ENCODE results near the gene DNAJC18. TPM values are rescaled to one million over a fixed set of nuclear protein-coding genes. Genes with fewer than 3 reads are reported as not detected.
A peak's percentile ranks its signal among the peaks of the same experiment; 100 is the strongest.

DNAJC18 gene
- total RNA-seq, 1 donor from 2014 or later: 69.6 TPM

- Mint-ChIP-seq H3K27ac (ENCODE audit: unreplicated experiment) (no peak overlapping the region), H3K4me1 (ENCODE audit: unreplicated experiment) (peaks cover 11% of the 10 kb centered on the region), H3K4me3 (ENCODE audit: unreplicated experiment) (no peak overlapping the region), H3K36me3 (ENCODE audit: low read depth, unreplicated experiment) (peaks cover 47% of the 10 kb centered on the region), H3K9me3 (ENCODE audit: unreplicated experiment) (no peaks in the 10 kb centered on the region), H3K27me3 (ENCODE audit: unreplicated experiment) (no peaks in the 10 kb centered on the region)
- DNase-seq (ENCODE audit: low spot score): no peak
- no peak for TF ChIP-seq CTCF (IDR thresholded peaks at IDR 0.05; ENCODE audit: unreplicated experiment)
Measured at GRCh38 chr5:139414581-139415130, 24.7 kb downstream of the DNAJC18 start.

- Mint-ChIP-seq H3K27ac (ENCODE audit: unreplicated experiment) (no peak overlapping the region), H3K4me3 (ENCODE audit: unreplicated experiment) (no peak overlapping the region), H3K36me3 (ENCODE audit: low read depth, unreplicated experiment) (peaks cover 43% of the 10 kb centered on the region), H3K4me1 (ENCODE audit: unreplicated experiment) (peaks cover 7% of the 10 kb centered on the region), H3K27me3 (ENCODE audit: unreplicated experiment) (no peaks in the 10 kb centered on the region), H3K9me3 (ENCODE audit: unreplicated experiment) (no peaks in the 10 kb centered on the region)
- no peak for TF ChIP-seq CTCF (IDR thresholded peaks at IDR 0.05; ENCODE audit: unreplicated experiment)
- DNase-seq (ENCODE audit: low spot score): no peak
Measured at GRCh38 chr5:139413963-139414362, 25.4 kb downstream of the DNAJC18 start.

- no peaks in the 10 kb centered on the region for H3K4me1 Mint-ChIP-seq (ENCODE audit: unreplicated experiment)
- no peak for TF ChIP-seq CTCF (IDR thresholded peaks at IDR 0.05; ENCODE audit: unreplicated experiment)
- DNase-seq (ENCODE audit: low spot score): no peak
- H3K36me3 Mint-ChIP-seq (ENCODE audit: low read depth, unreplicated experiment): peaks cover 35% of the 10 kb centered on the region
- H3K4me3 Mint-ChIP-seq (ENCODE audit: unreplicated experiment): no peak overlapping the region
- H3K27ac Mint-ChIP-seq (ENCODE audit: unreplicated experiment): no peak overlapping the region
- H3K9me3 Mint-ChIP-seq (ENCODE audit: unreplicated experiment): no peaks in the 10 kb centered on the region
- no peaks in the 10 kb centered on the region for H3K27me3 Mint-ChIP-seq (ENCODE audit: unreplicated experiment)
Measured at GRCh38 chr5:139413153-139413552, 26.2 kb downstream of the DNAJC18 start.

GRCh38 chr5:139410993-139411828 lies 28.1 kb downstream of the DNAJC18 start:
- TF ChIP-seq CTCF (IDR thresholded peaks at IDR 0.05; ENCODE audit: unreplicated experiment): no peak
- Mint-ChIP-seq H3K4me3 (ENCODE audit: unreplicated experiment) (peak overlapping the region; percentile 68), H3K9me3 (ENCODE audit: unreplicated experiment) (no peaks in the 10 kb centered on the region), H3K27me3 (ENCODE audit: unreplicated experiment) (no peaks in the 10 kb centered on the region), H3K27ac (ENCODE audit: unreplicated experiment) (no peak overlapping the region), H3K36me3 (ENCODE audit: low read depth, unreplicated experiment) (peaks cover 34% of the 10 kb centered on the region), H3K4me1 (ENCODE audit: unreplicated experiment) (peaks cover 6% of the 10 kb centered on the region)
- DNase-seq (ENCODE audit: low spot score): no peak

Measured in endothelial cell (in vitro differentiated cells).